GM12801 (cell line): Measurements from ENCODE around the gene CIBAR2.

Experiments used
- CTCF ChIP-seq: IDR thresholded peaks from one replicate; pipeline ENCODE4 v1.5.1; 2011; ENCODE audit warnings: control low read depth; ENCODE audit not compliant: insufficient read length; ENCODE audit errors: extremely low read depth

CIBAR2 gene

GRCh38 chr16:85112364-85112763 lies at the start of gene CIBAR2:
Gene CIBAR2 (minus strand): TSS chr16:85112472. CDS start chr16:85112352, 120 bp downstream.
- no peak for TF ChIP-seq CTCF

- no peak for TF ChIP-seq CTCF
Observed at GRCh38 chr16:85159179-85159980, 47.1 kb upstream of the CIBAR2 start.

GRCh38 chr16:85158743-85159178 lies 46.5 kb upstream of the CIBAR2 start:
- TF ChIP-seq CTCF, result no peak

- TF ChIP-seq CTCF, result no peak
Observed at GRCh38 chr16:85157813-85158742, 45.8 kb upstream of the CIBAR2 start.

GRCh38 chr16:85157372-85157771 lies 45.1 kb upstream of the CIBAR2 start:
- TF ChIP-seq CTCF, result no peak

- TF ChIP-seq CTCF, result no peak
Observed at GRCh38 chr16:85156869-85157268, 44.6 kb upstream of the CIBAR2 start.

GRCh38 chr16:85156440-85156839 lies 44.2 kb upstream of the CIBAR2 start:
- no peak for TF ChIP-seq CTCF
